HG02588 (cell line): ENCODE results near the gene OPCML.

Source experiments
- ATAC-seq: cut with Tn5 transposase; IDR thresholded peaks from one replicate; pipeline ENCODE4 v1.9.1; 2021; ENCODE audit warnings: mild to moderate bottlenecking, moderate library complexity; ENCODE audit not compliant: unreplicated experiment

Gene OPCML

GRCh38 chr11:133081730-133082452 lies 450.4 kb downstream of the OPCML start:
- no peak for ATAC-seq

GRCh38 chr11:133081020-133081419 lies 451.3 kb downstream of the OPCML start:
- no peak for ATAC-seq

GRCh38 chr11:133078591-133079404 lies 453.5 kb downstream of the OPCML start:
- ATAC-seq = no peak

GRCh38 chr11:133078012-133078411 lies 454.3 kb downstream of the OPCML start:
- no peak for ATAC-seq

- no peak for ATAC-seq
These were observed 456.9 kb downstream of the OPCML start for GRCh38 chr11:133075351-133075750.

GRCh38 chr11:133072858-133073582 lies 459.3 kb downstream of the OPCML start:
- no peak for ATAC-seq

GRCh38 chr11:133072378-133072777 lies 459.9 kb downstream of the OPCML start:
- ATAC-seq = no peak

GRCh38 chr11:133070791-133071190 lies 461.5 kb downstream of the OPCML start:
- no peak for ATAC-seq

- ATAC-seq = no peak
These were observed 462.1 kb downstream of the OPCML start for GRCh38 chr11:133070021-133070713.

- ATAC-seq = no peak
These were observed 466.3 kb downstream of the OPCML start for GRCh38 chr11:133065847-133066485.

- no peak for ATAC-seq
These were observed 467.3 kb downstream of the OPCML start for GRCh38 chr11:133064961-133065360.

- ATAC-seq = no peak
These were observed 468.0 kb downstream of the OPCML start for GRCh38 chr11:133064152-133064877.

GRCh38 chr11:133058501-133058900 lies 473.8 kb downstream of the OPCML start:
- ATAC-seq = no peak

GRCh38 chr11:133053124-133053776 lies 479.1 kb downstream of the OPCML start:
- ATAC-seq = no peak

GRCh38 chr11:133052537-133052936 lies 479.8 kb downstream of the OPCML start:
- no peak for ATAC-seq

GRCh38 chr11:133049244-133050019 lies 482.9 kb downstream of the OPCML start:
- no peak for ATAC-seq

GRCh38 chr11:133048270-133048669 lies 484.0 kb downstream of the OPCML start:
- no peak for ATAC-seq

GRCh38 chr11:133047771-133048115 lies 484.6 kb downstream of the OPCML start:
- no peak for ATAC-seq
